A204.1 (cell line): ENCODE data around the gene TMEM238.
"Not testable (repeated sequence)": the region's sequence is repeated elsewhere in the genome, so short reads cannot be mapped to it uniquely, and the experiment has no call there.

Source experiments
- FAIRE-seq: peaks from 2 replicates; lab custom pipeline; 2012; peaks lifted over from hg19 to GRCh38; lab: Jason Lieb, UNC

Gene TMEM238, protein sequence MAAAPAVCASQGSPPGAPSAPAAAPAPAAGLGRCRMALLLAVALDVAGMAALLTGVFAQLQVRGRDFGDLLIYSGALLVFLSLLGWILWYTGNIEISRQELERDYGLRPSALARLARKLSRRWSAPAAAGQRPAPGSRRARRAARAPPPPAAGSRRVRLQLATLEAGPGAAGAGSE

DNA sequence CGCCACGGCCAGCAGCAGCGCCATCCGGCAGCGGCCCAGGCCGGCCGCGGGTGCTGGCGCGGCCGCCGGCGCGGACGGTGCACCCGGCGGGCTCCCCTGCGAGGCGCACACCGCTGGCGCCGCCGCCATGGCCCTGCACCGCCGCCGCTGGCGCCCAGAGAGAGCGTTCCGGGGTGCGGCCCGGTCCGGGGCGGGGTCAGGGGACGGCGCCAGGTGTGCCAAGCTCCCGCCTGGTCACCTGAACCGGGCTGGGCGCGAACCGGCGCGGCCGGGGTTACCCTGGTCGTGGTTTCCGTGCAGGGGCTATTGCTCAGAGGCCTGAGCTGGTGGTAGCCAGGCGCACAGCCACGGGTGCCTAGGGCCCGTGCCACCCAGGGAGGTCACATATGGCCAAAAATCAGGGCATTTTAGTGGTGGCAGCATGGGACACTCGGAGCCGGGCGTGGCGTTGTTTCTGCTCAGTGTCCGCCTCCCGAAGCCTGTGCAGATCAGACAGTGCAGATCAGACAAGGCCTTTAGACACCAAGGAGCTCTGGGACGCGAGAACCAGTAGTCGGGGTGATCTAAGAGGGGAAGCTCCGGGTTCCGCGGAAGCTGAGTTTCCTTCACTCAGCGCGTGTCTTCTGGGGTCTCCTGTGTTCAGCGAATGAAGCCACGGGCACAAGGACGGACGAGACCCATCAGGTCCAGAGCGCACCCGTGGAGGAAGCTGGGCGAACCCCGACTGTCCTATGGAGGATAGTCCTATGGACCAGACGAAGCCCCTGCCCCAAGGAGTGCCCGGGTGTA is at the start of gene TMEM238:
TSS of gene TMEM238 (minus strand) at position 162 of the 789 bp plus-strand sequence. CDS start at position 129, 33 bp downstream.
- no peak for FAIRE-seq

DNA sequence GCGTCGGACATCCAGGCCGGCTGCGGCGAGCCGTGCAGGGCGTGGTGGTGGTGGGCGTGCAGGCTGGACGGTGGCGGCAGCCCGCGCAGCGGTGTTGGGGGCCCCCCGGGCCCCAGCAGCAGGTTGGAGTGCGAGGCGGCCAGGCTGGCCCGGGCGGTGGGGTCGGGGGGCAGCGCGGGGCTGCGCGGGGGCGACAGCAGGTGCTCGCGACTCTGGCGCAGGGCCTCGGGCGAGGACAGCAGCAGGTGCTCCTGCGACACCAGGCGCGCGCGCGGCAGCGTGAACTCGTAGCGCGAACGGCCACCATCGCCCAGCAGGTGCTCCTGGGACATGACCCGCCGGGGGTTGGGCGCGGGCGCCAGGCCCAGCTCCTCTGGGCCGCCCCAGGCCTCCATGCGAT is 49.2 kb upstream of the TMEM238 start:
- FAIRE-seq, result no peak

DNA sequence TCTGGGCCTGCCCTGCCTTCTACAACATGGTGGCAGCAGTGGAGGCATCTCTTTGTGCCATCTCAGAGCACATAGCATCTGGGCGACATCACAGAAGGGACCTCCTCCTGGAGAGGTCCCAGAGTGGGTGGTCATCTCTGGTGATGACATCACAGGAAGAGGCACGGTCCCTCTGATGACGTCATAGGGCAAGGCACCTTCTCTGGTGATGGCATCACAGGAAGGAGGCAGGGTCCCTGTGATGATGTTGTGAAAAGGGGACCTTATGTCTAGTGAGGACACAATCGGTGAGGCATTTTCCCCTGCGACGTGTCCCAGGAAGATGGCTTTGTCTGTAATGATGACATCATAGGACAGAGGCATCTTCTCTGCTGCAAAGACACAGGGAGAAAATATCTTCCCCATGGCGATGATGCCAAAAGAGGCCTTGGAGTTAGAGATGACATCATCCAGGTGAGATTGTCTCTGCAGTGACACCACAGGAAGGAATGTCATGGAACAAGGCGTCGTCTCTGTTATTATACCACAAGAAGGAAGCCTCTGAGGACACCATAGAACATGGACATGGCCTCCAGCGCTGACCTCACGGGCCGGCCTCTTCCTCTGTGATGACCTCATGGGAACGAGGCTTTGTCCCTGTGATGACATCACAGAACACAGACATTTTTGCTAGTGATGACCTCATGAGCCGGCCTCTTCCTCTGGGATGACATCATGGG is 48.3 kb upstream of the TMEM238 start:
- FAIRE-seq, result no peak

DNA sequence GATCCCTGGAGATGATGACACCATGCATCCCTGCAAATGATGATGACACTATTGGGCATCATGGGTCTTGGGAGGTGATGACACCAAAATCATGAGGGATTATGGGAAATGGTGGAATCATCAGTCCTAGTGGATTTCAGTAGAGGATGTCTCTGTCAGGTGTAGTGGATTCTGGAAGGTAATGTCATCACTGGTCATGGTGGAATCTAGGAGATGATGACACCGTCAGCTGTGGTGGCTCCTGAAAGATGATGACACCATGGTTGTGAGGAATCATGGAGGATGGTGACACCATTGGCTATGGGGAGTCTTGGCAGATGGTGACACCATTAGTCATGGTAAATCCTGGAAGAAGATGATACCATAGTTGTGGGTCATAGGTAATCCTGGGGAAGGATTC is 47.1 kb upstream of the TMEM238 start:
- FAIRE-seq, result no peak

DNA sequence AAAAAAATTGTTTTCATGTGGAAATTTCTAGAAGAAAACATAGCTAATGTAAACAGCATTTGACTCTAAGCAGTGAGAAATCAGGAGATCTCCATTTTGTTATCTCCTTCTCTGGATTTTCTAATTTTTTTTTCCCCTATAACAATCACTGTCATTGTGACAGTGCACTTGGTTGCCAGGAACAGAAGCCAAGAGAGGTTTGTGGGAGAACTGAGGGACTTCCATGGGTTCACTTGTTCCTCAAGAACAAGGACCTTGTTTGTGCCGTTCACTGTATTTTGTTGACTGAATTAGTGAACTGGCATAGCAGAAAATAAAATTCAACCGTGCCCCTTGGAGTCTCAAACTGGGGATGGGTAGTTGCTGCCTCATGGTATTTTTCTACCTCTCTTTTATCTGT is 42.0 kb upstream of the TMEM238 start:
- no peak for FAIRE-seq

DNA sequence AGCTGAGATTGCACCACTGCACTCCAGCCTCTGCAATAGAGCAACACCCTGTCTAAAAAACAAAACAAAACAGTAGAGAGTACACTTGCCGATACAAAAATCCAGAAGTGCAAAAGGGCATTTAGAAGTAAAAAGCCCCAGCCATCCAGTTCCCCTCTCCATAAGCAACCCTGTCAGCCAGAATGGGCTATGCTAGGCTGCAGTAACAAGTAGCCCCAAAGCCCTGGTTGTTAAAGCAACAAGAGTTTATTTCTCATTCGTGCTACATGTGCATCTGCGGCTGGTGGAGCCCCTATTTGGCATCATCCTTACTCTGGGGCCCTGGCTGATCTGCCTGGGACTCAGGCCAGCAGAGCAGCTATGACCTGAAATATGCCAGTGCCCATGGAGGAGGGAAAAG is 40.4 kb upstream of the TMEM238 start:
- FAIRE-seq, result no peak

DNA sequence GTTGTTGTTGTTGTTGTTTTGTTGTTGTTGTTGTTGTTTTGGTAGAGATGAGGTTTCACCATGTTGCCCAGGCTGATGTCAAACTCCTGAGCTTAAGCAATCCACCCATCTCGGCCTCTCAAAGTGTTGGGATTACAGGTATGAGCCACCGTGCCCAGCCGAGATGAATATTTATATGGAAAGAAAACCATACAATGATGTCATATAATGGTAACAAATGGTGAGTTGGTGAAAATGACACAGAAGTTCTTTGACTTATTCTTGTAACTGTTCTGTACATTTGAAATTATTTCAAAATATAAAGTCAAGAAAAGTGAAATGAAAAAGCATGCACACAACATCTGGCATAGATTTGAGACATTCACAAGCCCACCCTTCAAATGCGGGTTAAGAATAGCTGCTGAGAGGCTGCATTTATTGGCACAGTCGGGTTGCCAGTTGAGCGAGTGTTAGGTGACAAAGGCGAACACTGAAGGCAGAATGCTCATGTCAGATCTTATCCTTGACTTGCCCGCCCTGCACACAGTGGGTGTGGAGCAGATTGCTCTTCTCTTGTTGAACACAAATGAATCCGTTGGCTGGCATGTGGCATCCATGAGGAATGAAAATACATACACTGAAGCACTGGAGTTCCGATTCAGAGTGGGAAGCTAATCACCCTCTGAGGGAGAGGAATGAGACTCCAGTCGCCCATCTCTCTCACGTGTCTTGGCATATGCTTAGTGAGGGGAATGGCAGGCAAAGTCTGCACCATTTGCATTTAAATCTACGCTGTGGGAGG is 39.3 kb upstream of the TMEM238 start:
- no peak for FAIRE-seq

DNA sequence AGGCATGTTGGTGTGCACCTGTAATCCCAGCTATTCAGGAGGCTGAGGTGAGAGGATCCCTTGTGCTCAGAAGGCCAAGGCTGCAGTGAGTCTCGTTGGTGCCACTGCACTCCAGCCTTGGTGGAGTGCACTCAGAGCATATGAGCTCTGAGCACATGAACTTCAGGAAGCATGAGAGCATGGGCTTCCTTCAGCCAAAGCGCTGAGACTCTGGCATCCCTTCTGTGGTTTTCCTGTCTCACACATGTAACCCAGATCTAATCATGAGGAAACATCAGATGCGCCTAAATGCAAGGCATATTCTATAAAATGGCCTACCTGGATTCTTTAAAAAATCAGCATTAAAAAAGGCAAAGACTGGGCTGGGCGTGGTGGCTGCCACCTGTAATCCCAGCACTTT is 37.2 kb upstream of the TMEM238 start:
- FAIRE-seq, result not testable (repeated sequence)

DNA sequence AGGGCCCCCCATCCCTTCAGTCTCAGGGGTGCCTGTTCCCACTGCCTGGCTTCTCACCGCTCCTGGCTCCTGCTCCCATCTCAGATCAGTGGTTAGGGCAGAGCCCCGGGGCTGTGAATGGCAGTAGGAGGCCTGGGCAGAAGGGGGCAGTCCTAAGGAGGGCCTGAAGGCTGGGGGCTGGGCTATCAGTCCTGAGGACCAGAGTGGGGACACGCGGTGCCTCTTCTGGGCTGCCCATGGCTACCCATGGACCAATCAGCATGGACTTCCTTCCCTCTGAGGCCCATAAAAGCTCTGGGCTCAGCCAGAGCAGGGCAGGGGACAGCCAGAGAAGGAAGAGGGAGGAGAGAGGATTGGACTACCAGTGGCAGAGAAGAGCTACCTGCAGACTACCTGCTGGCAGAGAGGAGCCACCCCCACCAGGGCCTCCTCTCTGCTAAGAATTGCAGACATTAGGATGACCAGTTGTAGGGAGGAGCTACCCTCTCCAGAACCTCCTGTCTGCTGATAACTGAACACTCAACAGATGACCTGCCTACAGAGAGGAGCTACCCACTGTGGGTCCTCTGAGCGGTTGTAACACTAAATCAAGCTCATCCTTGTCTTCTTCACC is 35.6 kb upstream of the TMEM238 start:
- FAIRE-seq, result no peak

DNA sequence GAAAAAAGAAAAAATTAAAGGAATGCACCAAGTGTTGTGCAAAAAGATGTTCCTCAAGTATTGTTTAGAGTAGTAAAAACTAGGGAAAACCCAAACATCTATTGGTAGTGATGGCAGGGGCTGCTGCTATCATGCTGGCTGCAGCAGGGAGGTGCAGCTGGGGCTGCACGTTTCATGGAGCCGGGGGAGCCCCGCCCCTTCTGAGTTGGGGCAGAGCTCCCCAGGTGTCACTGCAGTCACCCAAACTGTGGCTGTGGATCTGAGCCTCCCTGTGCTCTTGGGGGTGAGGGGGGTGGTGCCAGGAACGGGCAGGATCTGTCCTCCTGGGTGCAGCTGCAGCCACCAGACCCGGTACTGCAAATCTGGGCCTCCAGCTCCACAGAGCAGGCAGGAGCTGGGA is 35.0 kb upstream of the TMEM238 start:
- no peak for FAIRE-seq

DNA sequence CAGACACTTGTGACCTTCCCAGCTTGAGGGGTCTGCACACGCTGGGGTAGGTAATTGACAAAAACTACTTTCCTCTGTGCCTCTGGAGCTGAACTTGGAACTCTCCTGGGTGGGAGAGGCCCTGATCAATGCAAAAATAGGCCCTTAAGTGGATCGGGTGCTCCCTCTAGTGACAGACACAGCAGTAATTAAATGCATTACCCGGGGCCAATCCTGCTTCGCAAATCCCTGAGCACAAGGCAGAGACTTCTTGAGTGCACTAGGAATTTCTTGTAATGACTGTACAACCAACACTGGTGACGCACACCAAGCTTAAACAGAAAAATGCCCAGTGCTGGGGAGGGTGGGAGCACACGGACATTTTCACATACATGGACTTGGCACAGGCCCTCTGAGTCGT is 34.1 kb upstream of the TMEM238 start:
- peak; percentile 58 for FAIRE-seq

DNA sequence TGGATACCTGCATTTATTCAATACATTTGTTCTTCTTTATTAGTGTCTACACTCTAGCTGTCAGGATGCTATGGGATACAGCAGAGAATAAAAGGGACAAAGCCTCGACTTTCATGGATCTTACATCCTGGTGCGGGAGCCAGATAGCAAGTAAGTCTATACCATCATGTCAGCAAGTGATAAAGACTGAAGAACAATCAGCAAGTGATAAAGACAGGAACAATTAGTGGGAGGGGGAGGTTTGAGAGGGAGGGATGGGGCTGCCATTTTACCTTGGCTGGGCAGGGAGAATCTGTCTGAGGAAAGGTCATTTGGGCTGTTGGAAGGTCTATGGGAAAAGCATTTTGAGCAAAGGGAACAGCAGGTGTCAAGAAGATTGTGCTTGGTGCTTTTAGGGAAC is 26.1 kb upstream of the TMEM238 start:
- FAIRE-seq, result no peak

DNA sequence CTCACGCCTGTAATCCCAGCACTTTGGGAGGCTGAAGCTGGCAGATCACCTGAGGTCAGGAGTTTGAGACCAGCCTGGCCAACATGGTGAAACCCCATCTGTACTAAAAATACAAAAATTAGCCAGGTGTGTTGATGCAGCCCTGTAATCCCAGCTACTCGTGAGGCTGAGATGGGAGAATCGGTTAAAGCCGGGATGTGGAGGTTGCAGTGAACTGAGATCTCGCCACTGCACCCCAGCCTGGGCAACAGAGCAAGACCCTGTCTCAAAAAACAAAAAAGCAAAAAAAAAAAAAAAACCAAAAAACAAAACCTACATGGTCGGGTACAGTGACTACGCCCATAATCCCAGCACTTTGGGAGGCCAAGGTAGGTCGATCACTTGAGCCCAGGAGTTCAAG is 25.1 kb upstream of the TMEM238 start:
- FAIRE-seq, result not testable (repeated sequence)

DNA sequence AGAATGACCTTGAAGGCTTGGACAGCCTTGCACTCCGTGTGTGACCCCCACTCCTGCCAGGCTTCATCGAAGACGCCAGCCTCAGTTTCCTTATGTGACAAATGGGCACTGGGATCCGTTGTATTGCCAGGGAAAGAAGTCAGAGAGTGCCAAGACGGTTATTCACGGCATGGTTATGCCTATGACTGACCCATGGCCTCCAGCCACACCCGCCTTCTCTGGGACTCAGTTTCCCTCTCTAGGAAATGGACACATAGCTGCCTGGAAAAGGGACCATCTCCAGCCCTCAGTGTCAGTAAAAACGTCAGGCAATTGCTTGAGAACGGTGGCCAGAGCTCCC is 24.4 kb upstream of the TMEM238 start:
- no peak for FAIRE-seq

DNA sequence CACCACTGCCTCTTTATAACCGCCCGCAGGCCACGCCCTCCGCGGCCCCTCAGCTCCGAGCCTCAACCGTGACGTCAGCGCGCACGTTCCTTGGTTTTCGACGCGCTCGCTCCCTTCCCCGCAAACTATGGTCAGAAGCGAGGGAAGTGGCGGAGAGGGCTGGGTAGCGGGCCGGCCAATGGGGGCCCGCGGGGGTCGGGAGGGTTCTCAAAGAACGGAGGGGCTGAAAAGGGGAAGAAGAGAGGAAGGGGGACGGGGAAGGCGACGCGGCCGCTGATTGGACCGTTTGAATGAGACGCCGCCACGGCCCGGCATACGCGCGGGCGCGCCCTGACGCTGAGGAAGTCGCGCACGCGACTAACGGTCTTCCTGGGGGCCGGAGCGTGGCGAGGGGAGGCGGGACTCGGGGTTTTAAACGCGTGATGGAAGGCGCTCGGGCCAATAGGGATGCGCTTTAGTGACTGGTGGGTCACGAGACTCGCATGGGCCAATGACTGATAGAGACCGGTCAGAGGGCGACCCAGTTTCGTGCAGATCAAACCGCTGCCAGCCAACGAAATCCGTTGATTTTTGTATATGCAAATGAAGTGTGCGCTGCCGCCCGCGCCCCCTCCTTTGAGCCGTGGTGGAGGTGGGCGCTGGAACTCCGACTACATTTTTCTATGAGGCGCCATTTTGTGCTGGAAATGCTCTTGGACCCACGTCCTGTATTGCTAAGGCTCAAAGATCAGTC is 23.9 kb upstream of the TMEM238 start:
- peak; percentile 98 for FAIRE-seq

DNA sequence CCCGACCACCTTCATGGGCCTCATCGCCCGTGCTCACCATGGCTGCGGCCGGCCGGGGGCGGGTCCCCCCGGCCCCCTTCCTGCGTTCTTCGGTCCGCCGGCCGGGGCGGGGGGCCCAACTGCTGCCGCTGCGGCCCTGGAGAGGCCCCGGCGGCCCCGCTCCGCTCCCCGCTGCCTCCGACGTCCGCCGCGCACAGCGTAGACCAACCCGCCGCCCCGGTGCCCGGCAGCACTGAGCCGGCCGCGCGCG is 23.4 kb upstream of the TMEM238 start, which contains the start of gene UBE2S:
TSS of gene UBE2S (minus strand) at position 239 of the 250 bp plus-strand sequence. CDS start at position 40, 199 bp downstream.
- FAIRE-seq, result not testable (repeated sequence)

DNA sequence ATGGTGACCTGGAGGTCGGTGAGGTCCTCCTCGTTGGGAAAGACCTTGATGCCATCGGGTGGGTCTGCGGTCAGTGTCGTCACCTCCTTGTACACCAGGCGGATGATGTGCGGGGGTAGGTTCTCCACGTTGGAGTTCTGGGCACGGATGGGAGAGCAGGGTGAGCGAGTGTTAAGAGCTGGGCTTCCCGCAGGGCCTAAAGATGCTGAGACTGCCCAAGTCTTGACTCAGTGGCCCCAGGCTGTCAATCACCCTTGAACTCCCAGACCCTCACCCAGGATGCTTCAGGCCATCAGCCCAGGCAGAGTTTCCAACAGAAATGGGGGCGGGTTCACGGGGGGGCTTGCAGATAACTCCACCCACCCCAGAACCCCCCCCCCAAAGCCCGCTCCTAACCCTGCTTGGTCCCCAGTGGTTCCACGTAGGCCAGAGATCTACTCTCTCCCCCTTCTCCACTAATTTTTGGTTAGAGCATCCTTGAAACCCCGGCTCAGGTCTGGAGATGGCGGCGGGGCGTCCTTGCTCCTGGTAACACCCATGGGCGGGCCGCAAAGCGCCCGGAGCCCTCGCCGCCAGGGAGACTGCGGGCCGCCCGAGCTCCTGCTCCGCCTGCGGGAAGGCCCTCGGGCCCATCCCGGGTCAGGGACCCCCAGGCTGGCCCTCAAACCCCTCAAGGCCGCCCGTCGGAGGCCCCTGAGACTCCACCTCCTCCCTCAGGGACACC is 22.9 kb upstream of the TMEM238 start:
- no peak for FAIRE-seq

DNA sequence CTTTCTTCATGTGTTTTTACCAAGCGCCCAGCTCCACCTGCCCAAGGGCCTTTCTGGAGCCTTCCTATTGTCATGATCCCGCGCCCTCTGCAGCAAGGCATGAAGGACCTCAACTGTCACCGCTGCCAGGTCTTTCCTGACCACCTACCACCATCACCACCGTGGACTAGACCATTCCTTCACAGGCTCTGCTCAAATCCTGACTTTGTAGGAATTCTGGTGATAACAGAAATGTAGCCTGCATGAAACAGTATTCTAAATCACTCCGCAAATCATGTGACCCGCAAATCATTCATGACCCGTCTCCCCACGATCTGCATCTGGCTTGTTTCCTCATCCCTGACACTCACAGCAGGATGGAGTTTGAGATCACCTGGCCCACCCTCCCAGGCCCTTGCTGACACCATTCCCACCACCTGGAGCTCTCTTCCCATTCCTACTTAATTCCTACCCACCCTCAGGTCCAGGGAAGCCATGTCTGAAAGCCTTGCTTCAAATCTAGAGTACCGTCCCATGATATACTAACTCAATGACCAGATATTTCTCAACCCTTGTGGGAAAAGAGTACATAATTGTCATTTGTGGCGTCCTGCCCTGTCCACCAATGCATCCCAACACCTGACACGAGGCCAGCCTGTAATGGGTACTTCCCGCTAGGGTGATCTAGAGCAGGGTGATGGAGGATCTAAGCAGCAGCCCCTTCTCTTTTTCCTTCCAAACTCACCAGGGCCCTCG is 22.2 kb upstream of the TMEM238 start:
- no peak for FAIRE-seq

DNA sequence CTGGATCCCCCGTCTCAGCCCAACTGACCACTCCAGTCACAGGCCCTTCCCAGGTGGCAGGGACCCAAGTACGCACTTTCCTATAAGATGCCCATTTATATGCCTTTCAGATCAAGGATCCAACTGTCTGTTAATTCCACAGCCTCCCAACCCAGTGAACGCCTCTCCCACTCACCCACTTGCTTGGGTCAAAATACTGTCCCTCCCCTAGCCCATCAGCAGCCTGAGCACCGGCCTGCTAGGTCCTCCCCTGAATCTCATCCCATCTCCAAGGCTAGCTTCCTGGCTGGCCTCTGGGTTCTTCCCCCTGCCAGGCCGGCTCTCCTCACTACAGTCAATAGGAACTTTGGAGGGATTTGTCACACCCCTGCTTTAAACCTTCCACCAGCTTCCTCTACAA is 21.5 kb upstream of the TMEM238 start:
- no peak for FAIRE-seq

DNA sequence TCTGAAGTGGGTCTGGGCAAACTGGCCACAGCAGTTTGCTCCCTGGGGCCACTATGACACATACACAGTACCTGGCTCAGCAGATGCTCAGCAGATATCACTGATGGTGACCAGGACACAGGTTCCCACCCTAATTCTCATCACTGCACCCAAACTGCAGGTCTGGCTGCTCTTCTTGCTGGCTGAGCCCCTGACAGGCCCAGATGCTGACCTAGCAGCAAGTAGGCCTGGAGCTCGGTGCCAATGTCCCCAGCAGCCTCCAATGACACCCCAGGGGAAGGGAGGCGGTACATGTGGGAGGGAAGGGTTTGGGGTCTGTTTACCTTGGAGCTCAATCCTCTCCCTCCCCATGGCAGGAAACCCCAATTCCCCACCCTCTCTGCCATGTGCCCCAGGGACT is 18.4 kb upstream of the TMEM238 start:
- FAIRE-seq, result no peak
